ENCODE measurements around the gene C1orf159. TPM values are rescaled to one million over a fixed set of nuclear protein-coding genes. Genes with fewer than 3 reads are reported as not detected.
A peak's percentile ranks its signal among the peaks of the same experiment; 100 is the strongest.

Gene C1orf159
- total and polyA plus RNA-seq, 9 of the 15 experiments (the other 6 are each of a cell fraction or from before 2014, with no cell fraction given) = 0.28 to 54.9 (median 10.6) TPM

DNA sequence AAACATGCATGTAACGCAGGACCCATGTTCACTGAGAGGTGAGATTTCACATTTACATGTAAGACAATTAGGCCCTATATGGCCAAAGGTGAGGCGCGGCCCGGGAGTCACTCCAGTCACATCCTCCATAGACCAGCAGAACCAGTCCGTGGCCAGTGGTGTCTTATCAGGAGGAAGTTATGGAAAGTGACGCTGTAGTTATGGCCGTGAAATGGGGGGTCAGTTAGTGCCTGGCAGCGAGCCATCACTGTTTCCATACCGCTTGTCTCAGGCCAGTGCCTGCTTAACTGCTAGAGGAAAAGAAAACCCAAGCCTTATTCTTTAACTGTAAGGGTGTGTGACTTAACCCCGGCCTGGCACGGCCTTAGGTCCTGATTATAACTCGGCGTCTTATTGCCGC is 6.1 kb downstream of the C1orf159 start (continued):
- TF ChIP-seq NCOA2 (IDR thresholded peaks at IDR 0.05; ENCODE audit: partially characterized antibody in 2 of 2) (no peak), ZNF384 (IDR thresholded peaks at IDR 0.05; ENCODE audit: low read depth, low read length) (no peak), MAZ (CRISPR knock-in tag; conservative IDR thresholded peaks at IDR 0.05 in 1 of 2, IDR thresholded peaks at IDR 0.05 in 1 of 2) (peak in 1 of 2 experiments; percentile 38; a peak in 1 of 4 replicates), CBX5 (IDR thresholded peaks at IDR 0.05; ENCODE audit: borderline replicate concordance, low read depth) (no peak), RB1 (IDR thresholded peaks at IDR 0.05; ENCODE audit: low read depth) (no peak), BHLHE40 (IDR thresholded peaks at IDR 0.05; ENCODE audit: low read length) (no peak; the same call in 1 of the 2 replicates), FIP1L1 (IDR thresholded peaks at IDR 0.05; ENCODE audit: low read depth, low read length, poor library complexity, severe bottlenecking) (no peak), ZFPM2 (CRISPR knock-in tag; IDR thresholded peaks at IDR 0.05) (no peak), ZNF668 (CRISPR knock-in tag; IDR thresholded peaks at IDR 0.05) (no peak), FOXK2 (conservative IDR thresholded peaks at IDR 0.05 in 1 of 2, IDR thresholded peaks at IDR 0.05 in 1 of 2; ENCODE audit: low read depth in 2 of 2) (peak in 1 of 2 experiments; percentile 30; a peak in 1 of 4 replicates), HNRNPH1 (optimal IDR thresholded peaks at IDR 0.05; ENCODE audit: low read depth, low read length) (no peak), ZSCAN29 (IDR thresholded peaks at IDR 0.05) (no peak), SIN3A (IDR thresholded peaks at IDR 0.05; ENCODE audit: borderline replicate concordance in 2 of 2, control insufficient read depth in 1 of 2, low read depth in 2 of 2, low read length in 2 of 2) (no peak)
- TF ChIP-seq, protein P1, sequence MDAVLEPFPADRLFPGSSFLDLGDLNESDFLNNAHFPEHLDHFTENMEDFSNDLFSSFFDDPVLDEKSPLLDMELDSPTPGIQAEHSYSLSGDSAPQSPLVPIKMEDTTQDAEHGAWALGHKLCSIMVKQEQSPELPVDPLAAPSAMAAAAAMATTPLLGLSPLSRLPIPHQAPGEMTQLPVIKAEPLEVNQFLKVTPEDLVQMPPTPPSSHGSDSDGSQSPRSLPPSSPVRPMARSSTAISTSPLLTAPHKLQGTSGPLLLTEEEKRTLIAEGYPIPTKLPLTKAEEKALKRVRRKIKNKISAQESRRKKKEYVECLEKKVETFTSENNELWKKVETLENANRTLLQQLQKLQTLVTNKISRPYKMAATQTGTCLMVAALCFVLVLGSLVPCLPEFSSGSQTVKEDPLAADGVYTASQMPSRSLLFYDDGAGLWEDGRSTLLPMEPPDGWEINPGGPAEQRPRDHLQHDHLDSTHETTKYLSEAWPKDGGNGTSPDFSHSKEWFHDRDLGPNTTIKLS (IDR thresholded peaks at IDR 0.05; ENCODE audit: borderline replicate concordance, low read depth) = no peak
- TF ChIP-seq, protein P2, sequence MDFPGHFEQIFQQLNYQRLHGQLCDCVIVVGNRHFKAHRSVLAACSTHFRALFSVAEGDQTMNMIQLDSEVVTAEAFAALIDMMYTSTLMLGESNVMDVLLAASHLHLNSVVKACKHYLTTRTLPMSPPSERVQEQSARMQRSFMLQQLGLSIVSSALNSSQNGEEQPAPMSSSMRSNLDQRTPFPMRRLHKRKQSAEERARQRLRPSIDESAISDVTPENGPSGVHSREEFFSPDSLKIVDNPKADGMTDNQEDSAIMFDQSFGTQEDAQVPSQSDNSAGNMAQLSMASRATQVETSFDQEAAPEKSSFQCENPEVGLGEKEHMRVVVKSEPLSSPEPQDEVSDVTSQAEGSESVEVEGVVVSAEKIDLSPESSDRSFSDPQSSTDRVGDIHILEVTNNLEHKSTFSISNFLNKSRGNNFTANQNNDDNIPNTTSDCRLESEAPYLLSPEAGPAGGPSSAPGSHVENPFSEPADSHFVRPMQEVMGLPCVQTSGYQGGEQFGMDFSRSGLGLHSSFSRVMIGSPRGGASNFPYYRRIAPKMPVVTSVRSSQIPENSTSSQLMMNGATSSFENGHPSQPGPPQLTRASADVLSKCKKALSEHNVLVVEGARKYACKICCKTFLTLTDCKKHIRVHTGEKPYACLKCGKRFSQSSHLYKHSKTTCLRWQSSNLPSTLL (IDR thresholded peaks at IDR 0.05) = no peak
- TF ChIP-seq, protein P3, sequence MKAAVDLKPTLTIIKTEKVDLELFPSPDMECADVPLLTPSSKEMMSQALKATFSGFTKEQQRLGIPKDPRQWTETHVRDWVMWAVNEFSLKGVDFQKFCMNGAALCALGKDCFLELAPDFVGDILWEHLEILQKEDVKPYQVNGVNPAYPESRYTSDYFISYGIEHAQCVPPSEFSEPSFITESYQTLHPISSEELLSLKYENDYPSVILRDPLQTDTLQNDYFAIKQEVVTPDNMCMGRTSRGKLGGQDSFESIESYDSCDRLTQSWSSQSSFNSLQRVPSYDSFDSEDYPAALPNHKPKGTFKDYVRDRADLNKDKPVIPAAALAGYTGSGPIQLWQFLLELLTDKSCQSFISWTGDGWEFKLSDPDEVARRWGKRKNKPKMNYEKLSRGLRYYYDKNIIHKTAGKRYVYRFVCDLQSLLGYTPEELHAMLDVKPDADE (conservative IDR thresholded peaks at IDR 0.05; ENCODE audit: control insufficient read depth, low read depth, low read length) = no peak
- TF ChIP-seq, protein P4, sequence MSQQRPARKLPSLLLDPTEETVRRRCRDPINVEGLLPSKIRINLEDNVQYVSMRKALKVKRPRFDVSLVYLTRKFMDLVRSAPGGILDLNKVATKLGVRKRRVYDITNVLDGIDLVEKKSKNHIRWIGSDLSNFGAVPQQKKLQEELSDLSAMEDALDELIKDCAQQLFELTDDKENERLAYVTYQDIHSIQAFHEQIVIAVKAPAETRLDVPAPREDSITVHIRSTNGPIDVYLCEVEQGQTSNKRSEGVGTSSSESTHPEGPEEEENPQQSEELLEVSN (IDR thresholded peaks at IDR 0.05; ENCODE audit: borderline replicate concordance in 1 of 2, extremely low read depth in 1 of 2, insufficient read depth in 1 of 2, insufficient read length in 1 of 2, low read depth in 1 of 2, low read length in 1 of 2, poor library complexity in 1 of 2, severe bottlenecking in 1 of 2) = peak in 1 of 2 experiments; percentile 48
- TF ChIP-seq, protein P5, sequence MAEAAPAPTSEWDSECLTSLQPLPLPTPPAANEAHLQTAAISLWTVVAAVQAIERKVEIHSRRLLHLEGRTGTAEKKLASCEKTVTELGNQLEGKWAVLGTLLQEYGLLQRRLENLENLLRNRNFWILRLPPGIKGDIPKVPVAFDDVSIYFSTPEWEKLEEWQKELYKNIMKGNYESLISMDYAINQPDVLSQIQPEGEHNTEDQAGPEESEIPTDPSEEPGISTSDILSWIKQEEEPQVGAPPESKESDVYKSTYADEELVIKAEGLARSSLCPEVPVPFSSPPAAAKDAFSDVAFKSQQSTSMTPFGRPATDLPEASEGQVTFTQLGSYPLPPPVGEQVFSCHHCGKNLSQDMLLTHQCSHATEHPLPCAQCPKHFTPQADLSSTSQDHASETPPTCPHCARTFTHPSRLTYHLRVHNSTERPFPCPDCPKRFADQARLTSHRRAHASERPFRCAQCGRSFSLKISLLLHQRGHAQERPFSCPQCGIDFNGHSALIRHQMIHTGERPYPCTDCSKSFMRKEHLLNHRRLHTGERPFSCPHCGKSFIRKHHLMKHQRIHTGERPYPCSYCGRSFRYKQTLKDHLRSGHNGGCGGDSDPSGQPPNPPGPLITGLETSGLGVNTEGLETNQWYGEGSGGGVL (CRISPR knock-in tag; IDR thresholded peaks at IDR 0.05) = no peak
